Measurements from ENCODE around the gene COL6A1. TPM values are rescaled to one million over a fixed set of nuclear protein-coding genes. Genes with fewer than 3 reads are reported as not detected.
"Not testable (repeated sequence)": the region's sequence is repeated elsewhere in the genome, so short reads cannot be mapped to it uniquely, and the experiment has no call there.

COL6A1 gene
- total RNA-seq, 1 donor from 2014 or later = 12.9 TPM

DNA sequence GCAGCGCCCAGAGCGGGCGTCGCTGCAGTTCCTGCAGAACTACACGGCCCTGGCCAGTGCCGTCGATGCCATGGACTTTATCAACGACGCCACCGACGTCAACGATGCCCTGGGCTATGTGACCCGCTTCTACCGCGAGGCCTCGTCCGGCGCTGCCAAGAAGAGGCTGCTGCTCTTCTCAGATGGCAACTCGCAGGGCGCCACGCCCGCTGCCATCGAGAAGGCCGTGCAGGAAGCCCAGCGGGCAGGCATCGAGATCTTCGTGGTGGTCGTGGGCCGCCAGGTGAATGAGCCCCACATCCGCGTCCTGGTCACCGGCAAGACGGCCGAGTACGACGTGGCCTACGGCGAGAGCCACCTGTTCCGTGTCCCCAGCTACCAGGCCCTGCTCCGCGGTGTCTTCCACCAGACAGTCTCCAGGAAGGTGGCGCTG lies 22.0 kb downstream of the COL6A1 start:
- H3K27me3 ChIP-seq (ENCODE audit: control insufficient read depth, insufficient read depth, low read length) = no peaks in the 10 kb centered on the region
- no peaks in the 10 kb centered on the region for H3K36me3 ChIP-seq (ENCODE audit: control insufficient read depth, insufficient read depth, low read length)
- H3K4me3 ChIP-seq (ENCODE audit: low read depth, low read length) = no peak overlapping the region
- TF ChIP-seq, protein P1, sequence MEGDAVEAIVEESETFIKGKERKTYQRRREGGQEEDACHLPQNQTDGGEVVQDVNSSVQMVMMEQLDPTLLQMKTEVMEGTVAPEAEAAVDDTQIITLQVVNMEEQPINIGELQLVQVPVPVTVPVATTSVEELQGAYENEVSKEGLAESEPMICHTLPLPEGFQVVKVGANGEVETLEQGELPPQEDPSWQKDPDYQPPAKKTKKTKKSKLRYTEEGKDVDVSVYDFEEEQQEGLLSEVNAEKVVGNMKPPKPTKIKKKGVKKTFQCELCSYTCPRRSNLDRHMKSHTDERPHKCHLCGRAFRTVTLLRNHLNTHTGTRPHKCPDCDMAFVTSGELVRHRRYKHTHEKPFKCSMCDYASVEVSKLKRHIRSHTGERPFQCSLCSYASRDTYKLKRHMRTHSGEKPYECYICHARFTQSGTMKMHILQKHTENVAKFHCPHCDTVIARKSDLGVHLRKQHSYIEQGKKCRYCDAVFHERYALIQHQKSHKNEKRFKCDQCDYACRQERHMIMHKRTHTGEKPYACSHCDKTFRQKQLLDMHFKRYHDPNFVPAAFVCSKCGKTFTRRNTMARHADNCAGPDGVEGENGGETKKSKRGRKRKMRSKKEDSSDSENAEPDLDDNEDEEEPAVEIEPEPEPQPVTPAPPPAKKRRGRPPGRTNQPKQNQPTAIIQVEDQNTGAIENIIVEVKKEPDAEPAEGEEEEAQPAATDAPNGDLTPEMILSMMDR (IDR thresholded peaks at IDR 0.05; ENCODE audit: insufficient read depth, low read length, severe bottlenecking) = no peak
- DNase-seq (ENCODE audit: low read depth) (no peak), FAIRE-seq (no peak)

DNA sequence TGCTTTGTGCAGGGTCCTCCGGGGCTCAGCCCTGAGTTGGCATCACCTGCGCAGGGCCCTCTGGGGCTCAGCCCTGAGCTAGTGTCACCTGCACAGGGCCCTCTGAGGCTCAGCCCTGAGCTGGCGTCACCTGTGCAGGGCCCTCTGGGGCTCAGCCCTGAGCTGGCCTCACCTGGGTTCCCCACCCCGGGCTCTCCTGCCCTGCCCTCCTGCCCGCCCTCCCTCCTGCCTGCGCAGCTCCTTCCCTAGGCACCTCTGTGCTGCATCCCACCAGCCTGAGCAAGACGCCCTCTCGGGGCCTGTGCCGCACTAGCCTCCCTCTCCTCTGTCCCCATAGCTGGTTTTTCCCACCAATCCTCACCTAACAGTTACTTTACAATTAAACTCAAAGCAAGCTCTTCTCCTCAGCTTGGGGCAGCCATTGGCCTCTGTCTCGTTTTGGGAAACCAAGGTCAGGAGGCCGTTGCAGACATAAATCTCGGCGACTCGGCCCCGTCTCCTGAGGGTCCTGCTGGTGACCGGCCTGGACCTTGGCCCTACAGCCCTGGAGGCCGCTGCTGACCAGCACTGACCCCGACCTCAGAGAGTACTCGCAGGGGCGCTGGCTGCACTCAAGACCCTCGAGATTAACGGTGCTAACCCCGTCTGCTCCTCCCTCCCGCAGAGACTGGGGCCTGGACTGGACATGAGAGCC lies 22.7 kb downstream of the COL6A1 start:
- DNase-seq (ENCODE audit: low read depth) = no peak
- no peak for FAIRE-seq
- TF ChIP-seq, protein P1 (IDR thresholded peaks at IDR 0.05; ENCODE audit: insufficient read depth, low read length, severe bottlenecking) = no peak
- no peaks in the 10 kb centered on the region for H3K27me3 ChIP-seq (ENCODE audit: control insufficient read depth, insufficient read depth, low read length)
- H3K4me3 ChIP-seq (ENCODE audit: low read depth, low read length) = no peak overlapping the region
- H3K36me3 ChIP-seq (ENCODE audit: control insufficient read depth, insufficient read depth, low read length) = no peaks in the 10 kb centered on the region

DNA sequence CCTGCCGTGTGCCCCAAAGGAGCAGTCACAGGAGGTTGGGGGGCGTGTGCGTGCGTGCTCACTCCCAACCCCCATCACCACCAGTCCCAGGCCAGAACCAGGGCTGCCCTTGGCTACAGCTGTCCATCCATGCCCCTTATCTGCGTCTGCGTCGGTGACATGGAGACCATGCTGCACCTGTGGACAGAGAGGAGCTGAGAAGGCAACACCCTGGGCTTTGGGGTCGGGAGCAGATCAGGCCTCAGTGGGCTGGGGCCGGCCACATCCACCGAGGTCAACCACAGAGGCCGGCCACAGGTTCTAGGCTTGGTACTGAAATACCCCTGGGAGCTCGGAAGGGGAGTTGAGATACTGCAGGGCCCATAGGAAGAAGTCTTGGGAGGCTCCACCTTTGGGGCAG lies 23.5 kb downstream of the COL6A1 start:
- Histone ChIP-seq H3K36me3 (ENCODE audit: control insufficient read depth, insufficient read depth, low read length) (no peaks in the 10 kb centered on the region), H3K27me3 (ENCODE audit: control insufficient read depth, insufficient read depth, low read length) (no peaks in the 10 kb centered on the region), H3K4me3 (ENCODE audit: low read depth, low read length) (no peak overlapping the region)
- DNase-seq (ENCODE audit: low read depth) = no peak
- no peak for FAIRE-seq
- TF ChIP-seq, protein P1 (IDR thresholded peaks at IDR 0.05; ENCODE audit: insufficient read depth, low read length, severe bottlenecking) = no peak

DNA sequence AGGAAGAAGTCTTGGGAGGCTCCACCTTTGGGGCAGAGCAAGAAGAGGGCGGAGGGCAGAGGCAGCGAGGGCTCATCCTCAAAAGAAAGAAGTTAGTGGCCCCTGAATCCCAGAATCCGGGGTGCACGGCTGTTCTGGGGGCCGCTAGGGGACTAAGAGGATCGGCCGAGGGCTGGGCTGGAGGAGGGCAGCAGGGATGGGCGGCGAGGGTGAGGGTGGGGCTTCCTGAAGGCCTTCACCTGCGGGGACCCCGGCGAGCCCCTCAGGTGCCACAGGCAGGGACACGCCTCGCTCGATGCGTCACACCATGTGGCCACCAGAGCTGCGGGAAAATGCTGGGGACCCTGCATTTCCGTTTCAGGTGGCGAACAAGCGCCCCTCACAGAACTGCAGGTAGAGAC lies 23.9 kb downstream of the COL6A1 start:
- TF ChIP-seq, protein P1 (IDR thresholded peaks at IDR 0.05; ENCODE audit: insufficient read depth, low read length, severe bottlenecking) = no peak
- no peak for FAIRE-seq
- no peak for DNase-seq (ENCODE audit: low read depth)

DNA sequence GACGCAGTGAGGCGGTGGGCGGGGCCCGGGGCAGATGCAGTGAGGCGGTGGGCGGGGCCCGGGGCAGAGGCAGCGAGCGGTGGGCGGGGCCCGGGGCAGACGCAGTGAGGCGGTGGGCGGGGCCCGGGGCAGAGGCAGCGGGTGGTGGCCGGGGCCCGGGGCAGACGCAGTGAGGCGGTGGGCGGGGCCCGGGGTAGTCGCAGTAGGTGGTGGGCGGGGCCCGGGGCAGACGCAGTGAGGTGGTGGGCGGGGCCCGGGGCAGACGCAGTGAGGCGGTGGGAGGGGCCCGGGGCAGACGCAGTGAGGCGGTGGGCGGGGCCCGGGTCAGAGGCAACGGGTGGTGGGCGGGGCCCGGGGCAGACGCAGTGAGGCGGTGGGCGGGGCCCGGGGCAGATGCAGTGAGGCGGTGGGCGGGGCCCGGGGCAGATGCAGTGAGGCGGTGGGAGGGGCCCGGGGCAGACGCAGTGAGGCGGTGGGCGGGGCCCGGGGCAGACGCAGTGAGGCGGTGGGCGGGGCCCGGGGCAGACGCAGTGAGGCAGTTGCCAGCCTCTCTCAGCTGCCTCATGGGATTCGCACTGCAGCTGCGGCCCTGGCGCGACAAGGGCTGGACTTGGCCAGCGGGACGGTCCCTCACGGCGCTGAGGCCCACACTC lies 24.4 kb downstream of the COL6A1 start:
- not testable (repeated sequence) for H3K36me3 ChIP-seq (ENCODE audit: control insufficient read depth, insufficient read depth, low read length); H3K27me3 ChIP-seq (ENCODE audit: control insufficient read depth, insufficient read depth, low read length); DNase-seq (ENCODE audit: low read depth); H3K4me3 ChIP-seq (ENCODE audit: low read depth, low read length); FAIRE-seq

More for the DNA sequence above, 23.9 kb downstream of the COL6A1 start:
- no peak overlapping the region for H3K4me3 ChIP-seq (ENCODE audit: low read depth, low read length)
- H3K36me3 ChIP-seq (ENCODE audit: control insufficient read depth, insufficient read depth, low read length) = no peaks in the 10 kb centered on the region
- no peaks in the 10 kb centered on the region for H3K27me3 ChIP-seq (ENCODE audit: control insufficient read depth, insufficient read depth, low read length)

DNA sequence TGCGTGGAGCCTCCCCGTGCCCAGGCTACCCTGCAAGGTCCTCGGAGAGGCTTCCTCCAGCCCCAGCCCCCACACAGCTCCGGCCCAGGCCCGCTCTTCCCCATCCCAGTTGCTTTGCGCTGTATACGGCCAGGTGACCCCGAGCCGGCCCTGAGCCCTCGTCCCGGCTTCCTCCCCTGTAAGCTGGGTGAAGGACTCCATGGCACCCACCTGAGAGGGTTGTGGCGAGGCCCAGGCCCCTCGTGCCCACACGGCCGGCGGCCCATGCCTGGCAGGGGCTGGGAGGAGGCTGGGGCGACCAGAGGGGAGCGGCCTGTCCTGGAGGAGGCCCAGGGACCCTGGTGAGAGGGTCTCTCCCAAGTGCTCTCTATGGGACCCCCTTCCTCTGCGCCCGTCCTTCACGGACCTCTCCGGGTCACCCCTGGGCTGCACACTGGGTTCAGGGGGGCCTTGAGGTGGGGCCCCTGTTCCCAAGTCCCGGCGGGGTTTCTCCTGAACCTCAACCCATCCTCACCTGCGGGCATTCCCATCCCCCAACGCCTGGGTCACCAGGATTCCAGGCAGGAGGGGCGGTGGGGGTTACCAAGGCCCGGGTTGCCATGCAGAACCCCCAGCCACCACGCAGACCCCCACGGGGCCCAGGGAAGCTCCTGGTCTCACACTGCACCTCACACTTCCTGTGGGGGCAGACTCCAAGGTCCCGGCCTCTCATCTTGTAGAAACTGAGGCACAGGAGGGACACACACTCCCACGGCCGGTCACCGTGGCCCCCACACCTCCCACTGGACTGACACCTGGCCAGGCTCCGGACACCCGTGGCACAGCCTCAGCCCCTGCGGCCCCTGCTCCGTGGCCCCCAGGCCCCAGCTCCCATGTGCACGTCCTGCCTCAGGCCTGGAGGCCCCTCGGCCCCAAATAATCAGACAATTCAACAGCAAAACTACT lies 25.2 kb downstream of the COL6A1 start:
- Histone ChIP-seq H3K4me3 (ENCODE audit: low read depth, low read length) (no peak overlapping the region), H3K36me3 (ENCODE audit: control insufficient read depth, insufficient read depth, low read length) (no peaks in the 10 kb centered on the region), H3K27me3 (ENCODE audit: control insufficient read depth, insufficient read depth, low read length) (no peaks in the 10 kb centered on the region)
- TF ChIP-seq, protein P1 (IDR thresholded peaks at IDR 0.05; ENCODE audit: insufficient read depth, low read length, severe bottlenecking) = no peak
- DNase-seq (ENCODE audit: low read depth) (no peak), FAIRE-seq (no peak)

All from bronchial epithelial cell (primary cell).